HL-60 (cell line): Measurements from ENCODE around the gene ACVR1C.

Experiments used
- DNase-seq, 2 experiments: peaks; one replicate each; pipeline ENCODE4 v3.0.0-alpha.2; 2010 to 2020; ENCODE audit warnings: low read depth in 1 of 2, low spot score in 1 of 2
- H3K27ac ChIP-seq: fragments of 250-450 bp; sonication (Bioruptor Pico); replicated peaks from 2 replicates; pipeline ENCODE4 v1.5.1; 2020; ENCODE audit warnings: mild to moderate bottlenecking, moderate library complexity
- H3K27me3 ChIP-seq: fragments of 250-450 bp; sonication (Bioruptor Pico); 2 replicates; pipeline ENCODE4 v1.5.1; 2021; ENCODE audit warnings: mild to moderate bottlenecking, moderate library complexity; ENCODE audit not compliant: insufficient read depth, poor library complexity, severe bottlenecking
- H3K4me3 ChIP-seq: replicated peaks from 2 replicates; pipeline ENCODE4 v1.5.1; 2011; ENCODE audit warnings: mild to moderate bottlenecking, control low read depth, low read length; ENCODE audit not compliant: insufficient read depth
- GABPA ChIP-seq: IDR thresholded peaks from 2 replicates; pipeline ENCODE4 v1.6.1; 2012; ENCODE audit warnings: low read depth
- POLR2AphosphoS5 ChIP-seq: IDR thresholded peaks from 2 replicates; pipeline ENCODE4 v1.6.1; 2012; ENCODE audit warnings: low read depth
- SPI1 ChIP-seq: IDR thresholded peaks from 2 replicates; pipeline ENCODE4 v1.6.1; 2012; ENCODE audit warnings: low read depth, mild to moderate bottlenecking, borderline replicate concordance
- TF ChIP-seq, protein P1 (sequence below): IDR thresholded peaks from 2 replicates; pipeline ENCODE4 v1.6.1; 2012; ENCODE audit warnings: low read depth; ENCODE audit not compliant: insufficient replicate concordance
- TF ChIP-seq, protein P2 (sequence below): IDR thresholded peaks from one replicate; pipeline ENCODE4 v1.5.1; 2011; ENCODE audit warnings: low read length, control low read depth, inconsistent platforms; ENCODE audit not compliant: insufficient read depth

ACVR1C gene

GRCh38 chr2:157559461-157559860 lies 69.2 kb downstream of the ACVR1C start:
- no peak overlapping the region for H3K4me3 ChIP-seq
- TF ChIP-seq, protein P1, sequence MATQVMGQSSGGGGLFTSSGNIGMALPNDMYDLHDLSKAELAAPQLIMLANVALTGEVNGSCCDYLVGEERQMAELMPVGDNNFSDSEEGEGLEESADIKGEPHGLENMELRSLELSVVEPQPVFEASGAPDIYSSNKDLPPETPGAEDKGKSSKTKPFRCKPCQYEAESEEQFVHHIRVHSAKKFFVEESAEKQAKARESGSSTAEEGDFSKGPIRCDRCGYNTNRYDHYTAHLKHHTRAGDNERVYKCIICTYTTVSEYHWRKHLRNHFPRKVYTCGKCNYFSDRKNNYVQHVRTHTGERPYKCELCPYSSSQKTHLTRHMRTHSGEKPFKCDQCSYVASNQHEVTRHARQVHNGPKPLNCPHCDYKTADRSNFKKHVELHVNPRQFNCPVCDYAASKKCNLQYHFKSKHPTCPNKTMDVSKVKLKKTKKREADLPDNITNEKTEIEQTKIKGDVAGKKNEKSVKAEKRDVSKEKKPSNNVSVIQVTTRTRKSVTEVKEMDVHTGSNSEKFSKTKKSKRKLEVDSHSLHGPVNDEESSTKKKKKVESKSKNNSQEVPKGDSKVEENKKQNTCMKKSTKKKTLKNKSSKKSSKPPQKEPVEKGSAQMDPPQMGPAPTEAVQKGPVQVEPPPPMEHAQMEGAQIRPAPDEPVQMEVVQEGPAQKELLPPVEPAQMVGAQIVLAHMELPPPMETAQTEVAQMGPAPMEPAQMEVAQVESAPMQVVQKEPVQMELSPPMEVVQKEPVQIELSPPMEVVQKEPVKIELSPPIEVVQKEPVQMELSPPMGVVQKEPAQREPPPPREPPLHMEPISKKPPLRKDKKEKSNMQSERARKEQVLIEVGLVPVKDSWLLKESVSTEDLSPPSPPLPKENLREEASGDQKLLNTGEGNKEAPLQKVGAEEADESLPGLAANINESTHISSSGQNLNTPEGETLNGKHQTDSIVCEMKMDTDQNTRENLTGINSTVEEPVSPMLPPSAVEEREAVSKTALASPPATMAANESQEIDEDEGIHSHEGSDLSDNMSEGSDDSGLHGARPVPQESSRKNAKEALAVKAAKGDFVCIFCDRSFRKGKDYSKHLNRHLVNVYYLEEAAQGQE: no peak
- TF ChIP-seq SPI1: no peak
- TF ChIP-seq GABPA: no peak
- no peak for TF ChIP-seq POLR2AphosphoS5
- TF ChIP-seq, protein P2, sequence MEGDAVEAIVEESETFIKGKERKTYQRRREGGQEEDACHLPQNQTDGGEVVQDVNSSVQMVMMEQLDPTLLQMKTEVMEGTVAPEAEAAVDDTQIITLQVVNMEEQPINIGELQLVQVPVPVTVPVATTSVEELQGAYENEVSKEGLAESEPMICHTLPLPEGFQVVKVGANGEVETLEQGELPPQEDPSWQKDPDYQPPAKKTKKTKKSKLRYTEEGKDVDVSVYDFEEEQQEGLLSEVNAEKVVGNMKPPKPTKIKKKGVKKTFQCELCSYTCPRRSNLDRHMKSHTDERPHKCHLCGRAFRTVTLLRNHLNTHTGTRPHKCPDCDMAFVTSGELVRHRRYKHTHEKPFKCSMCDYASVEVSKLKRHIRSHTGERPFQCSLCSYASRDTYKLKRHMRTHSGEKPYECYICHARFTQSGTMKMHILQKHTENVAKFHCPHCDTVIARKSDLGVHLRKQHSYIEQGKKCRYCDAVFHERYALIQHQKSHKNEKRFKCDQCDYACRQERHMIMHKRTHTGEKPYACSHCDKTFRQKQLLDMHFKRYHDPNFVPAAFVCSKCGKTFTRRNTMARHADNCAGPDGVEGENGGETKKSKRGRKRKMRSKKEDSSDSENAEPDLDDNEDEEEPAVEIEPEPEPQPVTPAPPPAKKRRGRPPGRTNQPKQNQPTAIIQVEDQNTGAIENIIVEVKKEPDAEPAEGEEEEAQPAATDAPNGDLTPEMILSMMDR: no peak
- H3K27ac ChIP-seq: no peak overlapping the region
- no peak for DNase-seq
- H3K27me3 ChIP-seq: no peaks in the 10 kb centered on the region

- TF ChIP-seq, protein P2: no peak
- TF ChIP-seq POLR2AphosphoS5 (no peak), SPI1 (no peak), GABPA (no peak)
- TF ChIP-seq, protein P1: no peak
- no peaks in the 10 kb centered on the region for H3K27me3 ChIP-seq
- DNase-seq: no peak
- no peak overlapping the region for H3K4me3 ChIP-seq
- H3K27ac ChIP-seq: no peak overlapping the region
Measured at GRCh38 chr2:157559061-157559460, 69.6 kb downstream of the ACVR1C start.

GRCh38 chr2:157557770-157558169 lies 70.9 kb downstream of the ACVR1C start:
- DNase-seq: no peak
- no peak overlapping the region for H3K4me3 ChIP-seq
- H3K27me3 ChIP-seq: no peaks in the 10 kb centered on the region
- TF ChIP-seq POLR2AphosphoS5 (no peak), SPI1 (no peak), GABPA (no peak)
- TF ChIP-seq, protein P1: no peak
- TF ChIP-seq, protein P2: no peak
- H3K27ac ChIP-seq: no peak overlapping the region
